ENCODE data around the gene BBS9. TPM values are rescaled to one million over a fixed set of nuclear protein-coding genes. Genes with fewer than 3 reads are reported as not detected.
A peak's percentile ranks its signal among the peaks of the same experiment; 100 is the strongest.
"Not testable (repeated sequence)": the region's sequence is repeated elsewhere in the genome, so short reads cannot be mapped to it uniquely, and the experiment has no call there.

The BBS9 gene
- total RNA-seq, 1 experiment from 2014 or later: 18.7 TPM

- DNase-seq (ENCODE audit: low spot score): no peak
These were observed 365.1 kb downstream of the BBS9 start for GRCh38 chr7:33494474-33494873.

- peak; percentile 46 for DNase-seq (ENCODE audit: low spot score)
These were observed 365.8 kb downstream of the BBS9 start for GRCh38 chr7:33495207-33495606.

- no peak for DNase-seq (ENCODE audit: low spot score)
These were observed 367.7 kb downstream of the BBS9 start for GRCh38 chr7:33497051-33497450.

GRCh38 chr7:33500703-33501701 lies 371.6 kb downstream of the BBS9 start:
- DNase-seq (ENCODE audit: low spot score): no peak

- no peak for DNase-seq (ENCODE audit: low spot score)
These were observed 373.6 kb downstream of the BBS9 start for GRCh38 chr7:33503014-33503413.

GRCh38 chr7:33503736-33504135 lies 374.4 kb downstream of the BBS9 start:
- DNase-seq (ENCODE audit: low spot score): no peak

GRCh38 chr7:33504266-33504665 lies 374.9 kb downstream of the BBS9 start:
- no peak for DNase-seq (ENCODE audit: low spot score)

GRCh38 chr7:33509206-33509605 lies 379.8 kb downstream of the BBS9 start:
- no peak for DNase-seq (ENCODE audit: low spot score)

- no peak for DNase-seq (ENCODE audit: low spot score)
These were observed 382.4 kb downstream of the BBS9 start for GRCh38 chr7:33511778-33512177.

- DNase-seq (ENCODE audit: low spot score): no peak
These were observed 387.2 kb downstream of the BBS9 start for GRCh38 chr7:33516568-33516967.

- no peak for DNase-seq (ENCODE audit: low spot score)
These were observed 387.8 kb downstream of the BBS9 start for GRCh38 chr7:33517191-33517590.

- not testable (repeated sequence) for DNase-seq (ENCODE audit: low spot score)
These were observed 397.6 kb downstream of the BBS9 start for GRCh38 chr7:33527008-33527407.

- DNase-seq (ENCODE audit: low spot score): not testable (repeated sequence)
These were observed 398.2 kb downstream of the BBS9 start for GRCh38 chr7:33527613-33528012.

GRCh38 chr7:33529070-33529469 lies 399.7 kb downstream of the BBS9 start:
- DNase-seq (ENCODE audit: low spot score): no peak

- no peak for DNase-seq (ENCODE audit: low spot score)
These were observed 401.3 kb downstream of the BBS9 start for GRCh38 chr7:33530664-33531063.

- no peak for DNase-seq (ENCODE audit: low spot score)
These were observed 402.5 kb downstream of the BBS9 start for GRCh38 chr7:33531888-33532287.

- no peak for DNase-seq (ENCODE audit: low spot score)
These were observed 405.5 kb downstream of the BBS9 start for GRCh38 chr7:33534833-33535232.

- DNase-seq (ENCODE audit: low spot score): no peak
These were observed 406.6 kb downstream of the BBS9 start for GRCh38 chr7:33535989-33536388.

GRCh38 chr7:33536398-33537103 lies 407.2 kb downstream of the BBS9 start:
- no peak for DNase-seq (ENCODE audit: low spot score)

GRCh38 chr7:33537104-33537477 lies 407.7 kb downstream of the BBS9 start:
- DNase-seq (ENCODE audit: low spot score): no peak

GRCh38 chr7:33539198-33539597 lies 409.8 kb downstream of the BBS9 start:
- DNase-seq (ENCODE audit: low spot score): no peak

- DNase-seq (ENCODE audit: low spot score): no peak
These were observed 410.5 kb downstream of the BBS9 start for GRCh38 chr7:33539659-33540400.
